ENCODE data around the gene PPP4R4. TPM values are rescaled to one million over a fixed set of nuclear protein-coding genes. Genes with fewer than 3 reads are reported as not detected.

The PPP4R4 gene
- total RNA-seq, 1 donor from 2014 or later: 12.8 TPM

GRCh38 chr14:94158239-94158883 is 15.8 kb upstream of the PPP4R4 start:
- TF ChIP-seq CTCF (IDR thresholded peaks at IDR 0.05; ENCODE audit: unreplicated experiment): no peak
- H3K4me3 Mint-ChIP-seq (ENCODE audit: low read depth): no peak overlapping the region
- H3K27ac Mint-ChIP-seq: no peak overlapping the region
- DNase-seq (ENCODE audit: low spot score, unreplicated experiment): no peak
- peaks cover 4% of the 10 kb centered on the region for H3K9me3 Mint-ChIP-seq (ENCODE audit: low read depth)
- H3K27me3 Mint-ChIP-seq: peaks cover 2% of the 10 kb centered on the region
- peaks cover 9% of the 10 kb centered on the region for H3K4me1 Mint-ChIP-seq (ENCODE audit: low read depth)
- H3K36me3 Mint-ChIP-seq (ENCODE audit: insufficient read depth): peaks cover 2% of the 10 kb centered on the region

- Mint-ChIP-seq H3K9me3 (ENCODE audit: low read depth) (no peaks in the 10 kb centered on the region), H3K4me3 (ENCODE audit: low read depth) (no peak overlapping the region), H3K36me3 (ENCODE audit: insufficient read depth) (no peaks in the 10 kb centered on the region), H3K4me1 (ENCODE audit: low read depth) (peaks cover 14% of the 10 kb centered on the region), H3K27ac (no peak overlapping the region), H3K27me3 (peaks cover 8% of the 10 kb centered on the region)
- no peak for DNase-seq (ENCODE audit: low spot score, unreplicated experiment)
- no peak for TF ChIP-seq CTCF (IDR thresholded peaks at IDR 0.05; ENCODE audit: unreplicated experiment)
Observed at GRCh38 chr14:94161058-94161457, 13.1 kb upstream of the PPP4R4 start.

- Mint-ChIP-seq H3K27ac (no peak overlapping the region), H3K4me1 (ENCODE audit: low read depth) (peaks cover 14% of the 10 kb centered on the region), H3K36me3 (ENCODE audit: insufficient read depth) (no peaks in the 10 kb centered on the region), H3K4me3 (ENCODE audit: low read depth) (no peak overlapping the region), H3K9me3 (ENCODE audit: low read depth) (no peaks in the 10 kb centered on the region), H3K27me3 (peaks cover 14% of the 10 kb centered on the region)
- no peak for DNase-seq (ENCODE audit: low spot score, unreplicated experiment)
- TF ChIP-seq CTCF (IDR thresholded peaks at IDR 0.05; ENCODE audit: unreplicated experiment): no peak
Observed at GRCh38 chr14:94161981-94162380, 12.1 kb upstream of the PPP4R4 start.

GRCh38 chr14:94162466-94162865 is 11.7 kb upstream of the PPP4R4 start:
- Mint-ChIP-seq H3K27me3 (peaks cover 16% of the 10 kb centered on the region), H3K9me3 (ENCODE audit: low read depth) (no peaks in the 10 kb centered on the region), H3K4me3 (ENCODE audit: low read depth) (no peak overlapping the region), H3K27ac (no peak overlapping the region), H3K4me1 (ENCODE audit: low read depth) (peaks cover 12% of the 10 kb centered on the region), H3K36me3 (ENCODE audit: insufficient read depth) (no peaks in the 10 kb centered on the region)
- no peak for TF ChIP-seq CTCF (IDR thresholded peaks at IDR 0.05; ENCODE audit: unreplicated experiment)
- DNase-seq (ENCODE audit: low spot score, unreplicated experiment): no peak

- no peak overlapping the region for H3K27ac Mint-ChIP-seq
- no peaks in the 10 kb centered on the region for H3K36me3 Mint-ChIP-seq (ENCODE audit: insufficient read depth)
- peaks cover 7% of the 10 kb centered on the region for H3K4me1 Mint-ChIP-seq (ENCODE audit: low read depth)
- TF ChIP-seq CTCF (IDR thresholded peaks at IDR 0.05; ENCODE audit: unreplicated experiment): no peak
- DNase-seq (ENCODE audit: low spot score, unreplicated experiment): no peak
- no peak overlapping the region for H3K4me3 Mint-ChIP-seq (ENCODE audit: low read depth)
- H3K27me3 Mint-ChIP-seq: peaks cover 16% of the 10 kb centered on the region
- no peaks in the 10 kb centered on the region for H3K9me3 Mint-ChIP-seq (ENCODE audit: low read depth)
Observed at GRCh38 chr14:94163796-94164195, 10.3 kb upstream of the PPP4R4 start.
